AG04450 (cell line): ENCODE data around the gene KCNQ2. TPM values are rescaled to one million over a fixed set of nuclear protein-coding genes. Genes with fewer than 3 reads are reported as not detected.

ENCODE experiments used
- CTCF ChIA-PET: fragments of 300-600, 350-600 bp; formaldehyde crosslinking; extraction: SDS; loops from one replicate; lab custom pipeline; 2022; ENCODE audit warnings: antibody characterized with exemption, inconsistent platforms; lab: Charles Lee
- POLR2A ChIA-PET: fragments of 350-600 bp; formaldehyde crosslinking; extraction: SDS; loops from one replicate; lab custom pipeline; 2021; ENCODE audit warnings: antibody characterized with exemption, inconsistent platforms; lab: Yijun Ruan, JAX
- DNase-seq: peaks from one replicate; pipeline ENCODE4 v3.0.0-alpha.2; 2011; ENCODE audit warnings: low read depth, low spot score
- H3K27ac ChIP-seq: one replicate; pipeline ENCODE4 v1.5.1; 2012; ENCODE audit warnings: low read depth, low read length, control low read depth
- H3K27me3 ChIP-seq: one replicate; pipeline ENCODE4 v1.6.0; 2012; ENCODE audit warnings: low read length; ENCODE audit not compliant: control insufficient read depth, insufficient read depth
- H3K4me3 ChIP-seq: 2 replicates; pipeline ENCODE4 v1.5.1; 2011; ENCODE audit warnings: mild to moderate bottlenecking, low read depth, low read length, control low read depth
- H3K9me3 ChIP-seq: 2 replicates; pipeline ENCODE4 v1.5.1; 2012; ENCODE audit warnings: low read length; ENCODE audit not compliant: control insufficient read depth, insufficient read depth
- CTCF ChIP-seq: IDR thresholded peaks from 2 replicates; pipeline ENCODE4 v1.5.1; 2011; ENCODE audit warnings: low read depth, low read length, control low read depth, inconsistent platforms
- polyA plus RNA-seq: library from polyadenylated mRNA; depleted of rRNA; stranded (reverse); fragments of >200 nt; gene quantifications from 2 replicates; pipeline ENCODE4 v1.2.3, GENCODE V29; 2011

Gene KCNQ2
- polyA plus RNA-seq, 1 experiment: not detected

GRCh38 chr20:63467294-63468083, 5.0 kb downstream of the KCNQ2 start:
- TF ChIP-seq CTCF: no peak
- Histone ChIP-seq H3K27me3 (peaks cover 34% of the 10 kb centered on the region), H3K27ac (no peak overlapping the region), H3K4me3 (no peak overlapping the region), H3K9me3 (no peaks in the 10 kb centered on the region; the same call in 1 of the 2 replicates)
- ChIA-PET POLR2A (no interaction called here), CTCF (no interaction called here)
- DNase-seq: no peak

GRCh38 chr20:63466861-63467260, 5.6 kb downstream of the KCNQ2 start:
- ChIA-PET POLR2A (no interaction called here), CTCF (no interaction called here)
- no peak for DNase-seq
- H3K4me3 ChIP-seq: no peak overlapping the region
- H3K27ac ChIP-seq: no peak overlapping the region
- no peak for TF ChIP-seq CTCF
- peaks cover 31% of the 10 kb centered on the region for H3K27me3 ChIP-seq
- H3K9me3 ChIP-seq: no peaks in the 10 kb centered on the region; the same call in 1 of the 2 replicates

- Histone ChIP-seq H3K27ac (no peak overlapping the region), H3K4me3 (no peak overlapping the region), H3K27me3 (peaks cover 31% of the 10 kb centered on the region), H3K9me3 (no peaks in the 10 kb centered on the region; the same call in 1 of the 2 replicates)
- DNase-seq: no peak
- CTCF ChIA-PET: no interaction called here
- POLR2A ChIA-PET: no interaction called here
- no peak for TF ChIP-seq CTCF
Measured at GRCh38 chr20:63466250-63466825, 6.1 kb downstream of the KCNQ2 start.

GRCh38 chr20:63465380-63466249, 6.8 kb downstream of the KCNQ2 start:
- Histone ChIP-seq H3K4me3 (no peak overlapping the region), H3K27ac (no peak overlapping the region), H3K27me3 (peaks cover 24% of the 10 kb centered on the region), H3K9me3 (no peaks in the 10 kb centered on the region; the same call in 1 of the 2 replicates)
- TF ChIP-seq CTCF: no peak
- POLR2A ChIA-PET: no interaction called here
- CTCF ChIA-PET: no interaction called here
- no peak for DNase-seq
